Heart left ventricle (tissue), 13 donors: ENCODE measurements around the gene CDK2AP2.

Experiments used
- POLR2A ChIP-seq, 2 donors: fragments of 450-650 bp; IDR thresholded peaks; one replicate each; pipeline ENCODE4 v1.6.1; 2017; ENCODE audit warnings: antibody characterized with exemption in 2 of 2, mild to moderate bottlenecking in 2 of 2, moderate library complexity in 2 of 2
- TF ChIP-seq, protein P1 (sequence below), 12 donors: fragments of 200-600 bp; sonication (generic) in 4 of 12; IDR thresholded peaks; one replicate each; pipeline versions ENCODE4 v1.5.0 to v1.8.0; 2018 to 2022; ENCODE audit warnings: antibody characterized with exemption in 12 of 12, mild to moderate bottlenecking in 5 of 12
- donor health status: ischemic (EF 13 %, LVEDD 7.1; RV severe dilation, severe dysfunction).
- donor health status: DM: no; HTN: yes; CAD: no.
- donor health status: DM: no; HTN: no; CAD: no.
- donor health status: ischemic (EF 25% LVEDD 6.9; RV normal size, moderate dysfunction).
- donor health status: ischemic (EF 25% LVEDD 5.7; RV mildly dilated, moderate dysfunction).
- donor health status: ischemic (EF 35%, LVEDD 5.7; RV mildly dilated, moderate dysfunction).
- donor health status: nonischemic (EF 11% LVEDD 7.7; RV severe dilation, severe dysfunction).
- donor health status: DM: yes; HTN: yes; CAD: no.
- donor health status: PGD.
- donor health status: ischemic (EF 29% LVEDD 5.4; RV normal size, mild dysfunction).
- donor health status: nonischemic (EF 23%, LVEDD 6.1; RV moderate dilation, normal function).

DNA sequence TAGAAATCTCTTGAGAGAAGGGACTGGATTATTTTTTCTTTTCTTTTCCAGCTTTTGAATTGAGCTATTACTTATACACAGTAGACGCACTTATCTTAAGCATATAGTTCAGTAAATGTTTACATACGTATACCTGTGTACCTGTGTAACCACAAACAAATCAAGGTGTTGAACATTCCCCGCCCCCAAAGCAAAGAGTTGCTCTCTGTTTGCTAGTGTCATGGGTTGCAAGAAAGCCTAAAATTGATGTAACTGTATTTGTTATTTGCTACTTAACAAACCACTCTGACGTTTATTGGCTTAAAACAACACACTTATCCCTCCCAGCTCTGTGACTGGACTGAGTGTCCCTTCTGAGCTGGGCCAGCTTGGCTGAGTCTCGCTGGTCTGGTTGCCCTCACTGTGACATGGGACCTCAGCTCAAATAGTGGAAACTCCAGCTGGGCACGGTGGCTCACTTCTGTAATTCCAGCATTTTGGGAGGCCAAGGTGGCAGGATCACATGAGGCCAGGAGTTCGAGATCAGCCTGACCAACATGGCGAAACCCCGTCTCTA is 40.7 kb upstream of the CDK2AP2 start:
- TF ChIP-seq, protein P1, sequence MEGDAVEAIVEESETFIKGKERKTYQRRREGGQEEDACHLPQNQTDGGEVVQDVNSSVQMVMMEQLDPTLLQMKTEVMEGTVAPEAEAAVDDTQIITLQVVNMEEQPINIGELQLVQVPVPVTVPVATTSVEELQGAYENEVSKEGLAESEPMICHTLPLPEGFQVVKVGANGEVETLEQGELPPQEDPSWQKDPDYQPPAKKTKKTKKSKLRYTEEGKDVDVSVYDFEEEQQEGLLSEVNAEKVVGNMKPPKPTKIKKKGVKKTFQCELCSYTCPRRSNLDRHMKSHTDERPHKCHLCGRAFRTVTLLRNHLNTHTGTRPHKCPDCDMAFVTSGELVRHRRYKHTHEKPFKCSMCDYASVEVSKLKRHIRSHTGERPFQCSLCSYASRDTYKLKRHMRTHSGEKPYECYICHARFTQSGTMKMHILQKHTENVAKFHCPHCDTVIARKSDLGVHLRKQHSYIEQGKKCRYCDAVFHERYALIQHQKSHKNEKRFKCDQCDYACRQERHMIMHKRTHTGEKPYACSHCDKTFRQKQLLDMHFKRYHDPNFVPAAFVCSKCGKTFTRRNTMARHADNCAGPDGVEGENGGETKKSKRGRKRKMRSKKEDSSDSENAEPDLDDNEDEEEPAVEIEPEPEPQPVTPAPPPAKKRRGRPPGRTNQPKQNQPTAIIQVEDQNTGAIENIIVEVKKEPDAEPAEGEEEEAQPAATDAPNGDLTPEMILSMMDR (IDR thresholded peaks at IDR 0.05) = no peak
- no peak for TF ChIP-seq POLR2A (IDR thresholded peaks at IDR 0.05)
